HepG2 (cell line): Measurements from ENCODE around the gene CXADR. TPM values are rescaled to one million over a fixed set of nuclear protein-coding genes. Genes with fewer than 3 reads are reported as not detected.

ENCODE experiments used
- ARID5B ChIP-seq: IDR thresholded peaks from 2 replicates; pipeline ENCODE4 v1.4.0; 2020; ENCODE audit warnings: mild to moderate bottlenecking, missing genetic modification reagents
- LRRFIP1 ChIP-seq: sonication (generic); formaldehyde crosslinking; conservative IDR thresholded peaks from 2 replicates; pipeline ENCODE4 v1.4.0; 2020; ENCODE audit warnings: missing genetic modification reagents
- NFIC ChIP-seq: IDR thresholded peaks from 2 replicates; pipeline ENCODE4 v1.6.1; 2012; ENCODE audit warnings: mild to moderate bottlenecking, low read length, inconsistent platforms
- RFXANK ChIP-seq: IDR thresholded peaks from 2 replicates; pipeline ENCODE4 v1.6.1; 2016
- RORA ChIP-seq: sonication (generic); formaldehyde crosslinking; IDR thresholded peaks from 2 replicates; pipeline ENCODE4 v1.5.0; 2020; ENCODE audit warnings: mild to moderate bottlenecking, missing genetic modification reagents, moderate library complexity
- YEATS4 ChIP-seq: sonication (generic); formaldehyde crosslinking; IDR thresholded peaks from 2 replicates; pipeline ENCODE4 v1.4.0; 2020; ENCODE audit warnings: missing genetic modification reagents, borderline replicate concordance
- ZNF180 ChIP-seq: sonication (generic); formaldehyde crosslinking; IDR thresholded peaks from 2 replicates; pipeline ENCODE4 v1.4.0; 2020; ENCODE audit warnings: low read depth, missing genetic modification reagents, borderline replicate concordance
- ZNF225 ChIP-seq: sonication (generic); formaldehyde crosslinking; IDR thresholded peaks from 2 replicates; pipeline ENCODE4 v1.4.0; 2020; ENCODE audit warnings: mild to moderate bottlenecking, missing genetic modification reagents
- ZSCAN30 ChIP-seq: sonication (generic); formaldehyde crosslinking; IDR thresholded peaks from 2 replicates; pipeline ENCODE4 v1.5.0; 2020; ENCODE audit warnings: mild to moderate bottlenecking, missing genetic modification reagents
- polyA plus RNA-seq, 8 experiments: library from polyadenylated mRNA; depleted of rRNA in 3 of 8; stranded (reverse) in 7 of 8; unstranded in 1 of 8; fragments of >200 nt; fragmentation: Illumina TruSeq in 4 of 8; extraction: Trizol in 4 of 8; gene quantifications; 2 replicates each; pipeline versions ENCODE4 v1.2.1 to v1.2.3, GENCODE V29; 2011 to 2016; ENCODE audit warnings: low read depth in 4 of 8, missing spikeins in 1 of 8, mixed read lengths in 1 of 8; ENCODE audit not compliant: insufficient read depth in 1 of 8
- total RNA-seq, 5 experiments: library from RNA; depleted of rRNA; stranded (reverse); fragments of >200 nt; fragmentation: Illumina TruSeq; extraction: Trizol; gene quantifications; 2 replicates each; pipeline ENCODE4 v1.2.3, GENCODE V29; 2016; ENCODE audit warnings: low read depth in 1 of 5
- TF ChIP-seq, protein P1 (sequence below): sonication (generic); formaldehyde crosslinking; IDR thresholded peaks from 2 replicates; pipeline ENCODE4 v1.4.0; 2020; ENCODE audit warnings: missing genetic modification reagents
- TF ChIP-seq, protein P2 (sequence below): sonication (generic); formaldehyde crosslinking; IDR thresholded peaks from 2 replicates; pipeline ENCODE4 v1.4.0; 2020; ENCODE audit warnings: low read depth, mild to moderate bottlenecking, missing genetic modification reagents
- TF ChIP-seq, protein P3 (sequence below): sonication (generic); formaldehyde crosslinking; IDR thresholded peaks from 2 replicates; pipeline ENCODE4 v1.4.0; 2020; ENCODE audit warnings: missing genetic modification reagents, borderline replicate concordance
- TF ChIP-seq, protein P4 (sequence below): sonication (generic); formaldehyde crosslinking; IDR thresholded peaks from 2 replicates; pipeline ENCODE4 v1.9.0; 2022; ENCODE audit warnings: low read depth, missing genetic modification reagents

CXADR gene
- total and polyA plus RNA-seq, 2 of the 13 experiments (the other 11 are each of a cell fraction or from before 2014, with no cell fraction given): 86.8 to 110 TPM

- TF ChIP-seq, protein P1, sequence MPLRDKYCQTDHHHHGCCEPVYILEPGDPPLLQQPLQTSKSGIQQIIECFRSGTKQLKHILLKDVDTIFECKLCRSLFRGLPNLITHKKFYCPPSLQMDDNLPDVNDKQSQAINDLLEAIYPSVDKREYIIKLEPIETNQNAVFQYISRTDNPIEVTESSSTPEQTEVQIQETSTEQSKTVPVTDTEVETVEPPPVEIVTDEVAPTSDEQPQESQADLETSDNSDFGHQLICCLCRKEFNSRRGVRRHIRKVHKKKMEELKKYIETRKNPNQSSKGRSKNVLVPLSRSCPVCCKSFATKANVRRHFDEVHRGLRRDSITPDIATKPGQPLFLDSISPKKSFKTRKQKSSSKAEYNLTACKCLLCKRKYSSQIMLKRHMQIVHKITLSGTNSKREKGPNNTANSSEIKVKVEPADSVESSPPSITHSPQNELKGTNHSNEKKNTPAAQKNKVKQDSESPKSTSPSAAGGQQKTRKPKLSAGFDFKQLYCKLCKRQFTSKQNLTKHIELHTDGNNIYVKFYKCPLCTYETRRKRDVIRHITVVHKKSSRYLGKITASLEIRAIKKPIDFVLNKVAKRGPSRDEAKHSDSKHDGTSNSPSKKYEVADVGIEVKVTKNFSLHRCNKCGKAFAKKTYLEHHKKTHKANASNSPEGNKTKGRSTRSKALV (CRISPR knock-in tag): peak; percentile 46; the same call in 1 of the 2 replicates
- TF ChIP-seq YEATS4 (CRISPR knock-in tag): peak; percentile 28; the same call in 1 of the 2 replicates
- TF ChIP-seq, protein P2, sequence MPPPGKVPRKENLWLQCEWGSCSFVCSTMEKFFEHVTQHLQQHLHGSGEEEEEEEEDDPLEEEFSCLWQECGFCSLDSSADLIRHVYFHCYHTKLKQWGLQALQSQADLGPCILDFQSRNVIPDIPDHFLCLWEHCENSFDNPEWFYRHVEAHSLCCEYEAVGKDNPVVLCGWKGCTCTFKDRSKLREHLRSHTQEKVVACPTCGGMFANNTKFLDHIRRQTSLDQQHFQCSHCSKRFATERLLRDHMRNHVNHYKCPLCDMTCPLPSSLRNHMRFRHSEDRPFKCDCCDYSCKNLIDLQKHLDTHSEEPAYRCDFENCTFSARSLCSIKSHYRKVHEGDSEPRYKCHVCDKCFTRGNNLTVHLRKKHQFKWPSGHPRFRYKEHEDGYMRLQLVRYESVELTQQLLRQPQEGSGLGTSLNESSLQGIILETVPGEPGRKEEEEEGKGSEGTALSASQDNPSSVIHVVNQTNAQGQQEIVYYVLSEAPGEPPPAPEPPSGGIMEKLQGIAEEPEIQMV (CRISPR knock-in tag): no peak
- TF ChIP-seq, protein P3, sequence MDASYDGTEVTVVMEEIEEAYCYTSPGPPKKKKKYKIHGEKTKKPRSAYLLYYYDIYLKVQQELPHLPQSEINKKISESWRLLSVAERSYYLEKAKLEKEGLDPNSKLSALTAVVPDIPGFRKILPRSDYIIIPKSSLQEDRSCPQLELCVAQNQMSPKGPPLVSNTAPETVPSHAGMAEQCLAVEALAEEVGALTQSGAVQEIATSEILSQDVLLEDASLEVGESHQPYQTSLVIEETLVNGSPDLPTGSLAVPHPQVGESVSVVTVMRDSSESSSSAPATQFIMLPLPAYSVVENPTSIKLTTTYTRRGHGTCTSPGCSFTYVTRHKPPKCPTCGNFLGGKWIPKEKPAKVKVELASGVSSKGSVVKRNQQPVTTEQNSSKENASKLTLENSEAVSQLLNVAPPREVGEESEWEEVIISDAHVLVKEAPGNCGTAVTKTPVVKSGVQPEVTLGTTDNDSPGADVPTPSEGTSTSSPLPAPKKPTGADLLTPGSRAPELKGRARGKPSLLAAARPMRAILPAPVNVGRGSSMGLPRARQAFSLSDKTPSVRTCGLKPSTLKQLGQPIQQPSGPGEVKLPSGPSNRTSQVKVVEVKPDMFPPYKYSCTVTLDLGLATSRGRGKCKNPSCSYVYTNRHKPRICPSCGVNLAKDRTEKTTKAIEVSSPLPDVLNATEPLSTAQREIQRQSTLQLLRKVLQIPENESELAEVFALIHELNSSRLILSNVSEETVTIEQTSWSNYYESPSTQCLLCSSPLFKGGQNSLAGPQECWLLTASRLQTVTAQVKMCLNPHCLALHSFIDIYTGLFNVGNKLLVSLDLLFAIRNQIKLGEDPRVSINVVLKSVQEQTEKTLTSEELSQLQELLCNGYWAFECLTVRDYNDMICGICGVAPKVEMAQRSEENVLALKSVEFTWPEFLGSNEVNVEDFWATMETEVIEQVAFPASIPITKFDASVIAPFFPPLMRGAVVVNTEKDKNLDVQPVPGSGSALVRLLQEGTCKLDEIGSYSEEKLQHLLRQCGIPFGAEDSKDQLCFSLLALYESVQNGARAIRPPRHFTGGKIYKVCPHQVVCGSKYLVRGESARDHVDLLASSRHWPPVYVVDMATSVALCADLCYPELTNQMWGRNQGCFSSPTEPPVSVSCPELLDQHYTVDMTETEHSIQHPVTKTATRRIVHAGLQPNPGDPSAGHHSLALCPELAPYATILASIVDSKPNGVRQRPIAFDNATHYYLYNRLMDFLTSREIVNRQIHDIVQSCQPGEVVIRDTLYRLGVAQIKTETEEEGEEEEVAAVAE (CRISPR knock-in tag): no peak
- peak; percentile 72 for TF ChIP-seq ARID5B (CRISPR knock-in tag)
- no peak for TF ChIP-seq ZNF225 (CRISPR knock-in tag)
- TF ChIP-seq LRRFIP1: no peak
- TF ChIP-seq RFXANK: no peak
- TF ChIP-seq ZSCAN30 (CRISPR knock-in tag): no peak
- no peak for TF ChIP-seq ZNF180 (CRISPR knock-in tag)
- TF ChIP-seq RORA (CRISPR knock-in tag): no peak
- TF ChIP-seq NFIC: 0 out of 2 replicates have a peak, but pooled peaks have one; percentile 30
- TF ChIP-seq, protein P4, sequence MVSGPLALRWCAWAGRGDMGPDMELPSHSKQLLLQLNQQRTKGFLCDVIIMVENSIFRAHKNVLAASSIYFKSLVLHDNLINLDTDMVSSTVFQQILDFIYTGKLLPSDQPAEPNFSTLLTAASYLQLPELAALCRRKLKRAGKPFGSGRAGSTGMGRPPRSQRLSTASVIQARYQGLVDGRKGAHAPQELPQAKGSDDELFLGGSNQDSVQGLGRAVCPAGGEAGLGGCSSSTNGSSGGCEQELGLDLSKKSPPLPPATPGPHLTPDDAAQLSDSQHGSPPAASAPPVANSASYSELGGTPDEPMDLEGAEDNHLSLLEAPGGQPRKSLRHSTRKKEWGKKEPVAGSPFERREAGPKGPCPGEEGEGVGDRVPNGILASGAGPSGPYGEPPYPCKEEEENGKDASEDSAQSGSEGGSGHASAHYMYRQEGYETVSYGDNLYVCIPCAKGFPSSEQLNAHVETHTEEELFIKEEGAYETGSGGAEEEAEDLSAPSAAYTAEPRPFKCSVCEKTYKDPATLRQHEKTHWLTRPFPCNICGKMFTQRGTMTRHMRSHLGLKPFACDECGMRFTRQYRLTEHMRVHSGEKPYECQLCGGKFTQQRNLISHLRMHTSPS (CRISPR knock-in tag): no peak
Measured at GRCh38 chr21:17467829-17468228, 45.0 kb upstream of the CXADR start (continued).
